ENCODE results near the gene PARVA. TPM values are rescaled to one million over a fixed set of nuclear protein-coding genes. Genes with fewer than 3 reads are reported as not detected.
"Not testable (repeated sequence)": the region's sequence is repeated elsewhere in the genome, so short reads cannot be mapped to it uniquely, and the experiment has no call there.

The PARVA gene
- polyA plus RNA-seq, 3 donors = not detected

GRCh38 chr11:12356944-12357655 lies 20.3 kb upstream of the PARVA start:
- Mint-ChIP-seq H3K9me3 (no peaks in the 10 kb centered on the region), H3K27me3 (ENCODE audit: low read depth in 3 of 3) (peaks cover 2 to 15% (median 8%) of the 10 kb centered on the region in 3 donors), H3K36me3 (peaks cover 0 to 2% of the 10 kb centered on the region in 2 donors), H3K4me3 (no peak overlapping the region), H3K4me1 (no peaks in the 10 kb centered on the region), H3K27ac (no peak overlapping the region)
- H3K27ac ChIP-seq (ENCODE audit: low read depth in 1 of 2, low read length in 2 of 2) = no peak overlapping the region
- no peak overlapping the region for H3K9ac ChIP-seq (ENCODE audit: insufficient read depth, low read length, poor library complexity, severe bottlenecking)
- TF ChIP-seq, protein P1, sequence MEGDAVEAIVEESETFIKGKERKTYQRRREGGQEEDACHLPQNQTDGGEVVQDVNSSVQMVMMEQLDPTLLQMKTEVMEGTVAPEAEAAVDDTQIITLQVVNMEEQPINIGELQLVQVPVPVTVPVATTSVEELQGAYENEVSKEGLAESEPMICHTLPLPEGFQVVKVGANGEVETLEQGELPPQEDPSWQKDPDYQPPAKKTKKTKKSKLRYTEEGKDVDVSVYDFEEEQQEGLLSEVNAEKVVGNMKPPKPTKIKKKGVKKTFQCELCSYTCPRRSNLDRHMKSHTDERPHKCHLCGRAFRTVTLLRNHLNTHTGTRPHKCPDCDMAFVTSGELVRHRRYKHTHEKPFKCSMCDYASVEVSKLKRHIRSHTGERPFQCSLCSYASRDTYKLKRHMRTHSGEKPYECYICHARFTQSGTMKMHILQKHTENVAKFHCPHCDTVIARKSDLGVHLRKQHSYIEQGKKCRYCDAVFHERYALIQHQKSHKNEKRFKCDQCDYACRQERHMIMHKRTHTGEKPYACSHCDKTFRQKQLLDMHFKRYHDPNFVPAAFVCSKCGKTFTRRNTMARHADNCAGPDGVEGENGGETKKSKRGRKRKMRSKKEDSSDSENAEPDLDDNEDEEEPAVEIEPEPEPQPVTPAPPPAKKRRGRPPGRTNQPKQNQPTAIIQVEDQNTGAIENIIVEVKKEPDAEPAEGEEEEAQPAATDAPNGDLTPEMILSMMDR (IDR thresholded peaks at IDR 0.05) = no peak
- H3K4me3 ChIP-seq (replicated peaks in 1 of 3; ENCODE audit: low read depth in 2 of 3, low read length in 3 of 3) = no peak overlapping the region
- no peaks in the 10 kb centered on the region for H4K20me1 ChIP-seq (ENCODE audit: insufficient read depth, low read length)
- intact Hi-C loops (cut with micrococcal nuclease) = no loop called here
- no peak overlapping the region for H3K4me2 ChIP-seq (replicated peaks; ENCODE audit: extremely low read depth, low read length, poor library complexity, severe bottlenecking)
- H3K36me3 ChIP-seq (replicated peaks in 1 of 2; ENCODE audit: control insufficient read depth in 1 of 2, insufficient read depth in 2 of 2, low read length in 2 of 2) = no peaks in the 10 kb centered on the region
- H3K27me3 ChIP-seq (ENCODE audit: control insufficient read depth in 2 of 2, insufficient read depth in 2 of 2, low read length in 2 of 2) = peaks cover 0 to 3% of the 10 kb centered on the region in 2 donors
- 86% methylated on average over 2 of the region's 4 CpGs for WGBS (ENCODE audit: insufficient coverage)
- DNase-seq = no peak
- H3K9me3 ChIP-seq (replicated peaks in 1 of 2; ENCODE audit: control insufficient read depth in 1 of 2, insufficient read depth in 1 of 2, low read length in 2 of 2) = no peaks in the 10 kb centered on the region
- no peaks in the 10 kb centered on the region for H3K4me1 ChIP-seq (ENCODE audit: control insufficient read depth in 1 of 2, insufficient read depth in 2 of 2, low read length in 2 of 2)
- no peak overlapping the region for H2AFZ ChIP-seq (ENCODE audit: insufficient read depth, low read depth, low read length, poor library complexity, severe bottlenecking)
- H3K79me2 ChIP-seq (ENCODE audit: insufficient read depth, low read length) = no peaks in the 10 kb centered on the region

- H3K4me3 ChIP-seq (replicated peaks in 1 of 3; ENCODE audit: low read depth in 2 of 3, low read length in 3 of 3); H3K36me3 ChIP-seq (replicated peaks in 1 of 2; ENCODE audit: control insufficient read depth in 1 of 2, insufficient read depth in 2 of 2, low read length in 2 of 2); intact Hi-C loops (cut with micrococcal nuclease); H2AFZ ChIP-seq (ENCODE audit: insufficient read depth, low read depth, low read length, poor library complexity, severe bottlenecking); H3K9ac ChIP-seq (ENCODE audit: insufficient read depth, low read length, poor library complexity, severe bottlenecking); H3K27ac Mint-ChIP-seq; H3K27me3 ChIP-seq (ENCODE audit: control insufficient read depth in 2 of 2, insufficient read depth in 2 of 2, low read length in 2 of 2); DNase-seq; H3K9me3 ChIP-seq (replicated peaks in 1 of 2; ENCODE audit: control insufficient read depth in 1 of 2, insufficient read depth in 1 of 2, low read length in 2 of 2); H3K36me3 Mint-ChIP-seq; H4K20me1 ChIP-seq (ENCODE audit: insufficient read depth, low read length); H3K4me1 ChIP-seq (ENCODE audit: control insufficient read depth in 1 of 2, insufficient read depth in 2 of 2, low read length in 2 of 2); H3K4me1 Mint-ChIP-seq; H3K9me3 Mint-ChIP-seq; H3K4me2 ChIP-seq (replicated peaks; ENCODE audit: extremely low read depth, low read length, poor library complexity, severe bottlenecking); H3K4me3 Mint-ChIP-seq; H3K79me2 ChIP-seq (ENCODE audit: insufficient read depth, low read length); H3K27ac ChIP-seq (ENCODE audit: low read depth in 1 of 2, low read length in 2 of 2): not testable (repeated sequence)
- H3K27me3 Mint-ChIP-seq (ENCODE audit: low read depth in 3 of 3) = peaks cover 0 to 15% (median 8%) of the 10 kb centered on the region in 3 donors
- WGBS (ENCODE audit: insufficient coverage) = 80% methylated on average over 1 of the region's 3 CpGs
Observed at GRCh38 chr11:12357697-12358096, 19.7 kb upstream of the PARVA start.
